ENCODE data around the gene CNN2. TPM values are rescaled to one million over a fixed set of nuclear protein-coding genes. Genes with fewer than 3 reads are reported as not detected.

CNN2 gene
- total RNA-seq, 4 donors from 2014 or later = 71.2 to 86.5 (median 79.7) TPM

DNA sequence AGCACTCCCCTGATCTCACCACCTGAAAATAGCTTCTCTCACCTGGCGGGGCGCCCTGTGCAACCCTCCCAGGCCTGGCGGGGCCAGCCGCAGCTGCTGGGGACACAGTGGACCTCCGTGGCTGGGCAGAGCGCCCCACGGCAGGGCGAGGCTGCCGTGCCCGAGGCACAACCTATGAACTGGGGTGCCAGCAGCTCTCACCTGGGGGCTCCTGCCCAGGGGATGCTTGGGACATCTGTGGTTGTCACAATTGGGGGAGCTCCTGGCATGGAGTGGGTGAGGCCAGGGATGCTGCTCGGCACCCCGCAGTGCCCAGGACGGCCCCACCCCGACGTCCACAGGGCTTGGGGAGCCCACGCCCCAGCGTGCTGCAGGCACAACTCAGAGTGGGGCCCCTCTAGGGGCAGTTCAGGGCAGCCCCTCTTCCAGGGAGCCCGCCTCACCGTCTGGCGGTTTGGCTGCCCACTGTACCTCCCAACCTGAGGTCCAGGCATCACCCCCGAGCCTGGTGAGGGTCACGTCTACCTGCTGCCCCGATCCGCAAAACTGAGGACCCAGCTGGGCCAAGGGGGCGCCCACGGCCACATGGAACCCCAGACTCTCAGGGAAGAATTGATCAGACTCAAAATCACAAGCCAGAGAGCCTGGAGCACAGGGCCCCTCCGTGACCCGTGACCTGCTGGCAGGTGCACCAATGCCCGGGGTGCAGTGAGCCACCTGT lies 11.2 kb upstream of the CNN2 start:
- H3K4me3 ChIP-seq (ENCODE audit: low read depth, poor library complexity, severe bottlenecking) = no peak overlapping the region
- 75 to 84% methylated on average over 10 to 12 of the region's 29 CpGs for WGBS, 2 donors
- intact Hi-C loops (cut with DNase I; ENCODE audit: low total_unique reads) = no loop called here
- no peak for TF ChIP-seq POLR2A (IDR thresholded peaks at IDR 0.05)
- TF ChIP-seq, protein P1, sequence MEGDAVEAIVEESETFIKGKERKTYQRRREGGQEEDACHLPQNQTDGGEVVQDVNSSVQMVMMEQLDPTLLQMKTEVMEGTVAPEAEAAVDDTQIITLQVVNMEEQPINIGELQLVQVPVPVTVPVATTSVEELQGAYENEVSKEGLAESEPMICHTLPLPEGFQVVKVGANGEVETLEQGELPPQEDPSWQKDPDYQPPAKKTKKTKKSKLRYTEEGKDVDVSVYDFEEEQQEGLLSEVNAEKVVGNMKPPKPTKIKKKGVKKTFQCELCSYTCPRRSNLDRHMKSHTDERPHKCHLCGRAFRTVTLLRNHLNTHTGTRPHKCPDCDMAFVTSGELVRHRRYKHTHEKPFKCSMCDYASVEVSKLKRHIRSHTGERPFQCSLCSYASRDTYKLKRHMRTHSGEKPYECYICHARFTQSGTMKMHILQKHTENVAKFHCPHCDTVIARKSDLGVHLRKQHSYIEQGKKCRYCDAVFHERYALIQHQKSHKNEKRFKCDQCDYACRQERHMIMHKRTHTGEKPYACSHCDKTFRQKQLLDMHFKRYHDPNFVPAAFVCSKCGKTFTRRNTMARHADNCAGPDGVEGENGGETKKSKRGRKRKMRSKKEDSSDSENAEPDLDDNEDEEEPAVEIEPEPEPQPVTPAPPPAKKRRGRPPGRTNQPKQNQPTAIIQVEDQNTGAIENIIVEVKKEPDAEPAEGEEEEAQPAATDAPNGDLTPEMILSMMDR (IDR thresholded peaks at IDR 0.05) = no peak
- DNase-seq (ENCODE audit: low spot score in 2 of 2) = no peak

DNA sequence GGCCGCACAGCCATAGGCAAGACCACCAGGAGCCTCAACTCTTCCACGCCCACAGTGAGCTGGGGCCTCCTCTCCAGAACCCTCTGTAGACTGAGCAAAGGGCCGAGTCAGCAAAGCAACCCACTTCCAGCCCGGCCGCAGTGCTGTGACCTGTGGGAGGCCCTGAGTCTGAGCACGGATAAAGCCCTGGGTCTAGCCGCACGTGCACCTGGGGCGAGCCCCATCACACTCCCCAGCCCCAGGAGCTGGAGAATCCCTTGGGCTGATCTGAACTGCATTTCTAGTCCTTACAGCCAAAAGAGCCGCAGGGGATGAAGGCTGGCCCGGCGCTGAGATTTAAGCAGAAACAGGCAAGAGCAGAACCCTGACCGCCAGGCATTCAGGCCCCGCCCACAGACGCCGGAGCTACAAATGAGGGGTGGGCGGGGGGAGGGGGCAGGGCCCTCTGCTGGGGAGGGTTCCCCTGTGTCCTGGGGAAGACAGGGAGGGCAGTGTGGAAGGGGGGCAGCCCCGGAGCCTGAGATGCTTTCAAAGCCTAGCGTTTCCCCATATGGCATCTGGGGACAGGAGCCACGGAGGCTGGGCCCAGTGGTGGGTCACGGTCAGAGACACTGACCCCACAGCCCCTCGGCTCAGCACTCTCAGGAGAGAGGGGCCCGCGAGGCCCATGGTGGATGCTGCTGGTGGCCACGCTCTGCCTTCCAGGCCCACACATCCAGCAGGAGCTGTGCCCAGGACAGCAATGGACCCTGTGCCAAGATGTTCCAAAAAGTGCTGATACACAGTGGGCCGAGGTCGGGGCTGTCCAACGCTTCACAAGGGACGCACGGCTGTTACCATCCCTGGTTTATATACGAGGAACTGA lies 10.4 kb upstream of the CNN2 start:
- no peak for DNase-seq (ENCODE audit: low spot score in 2 of 2)
- 45 to 48% methylated on average over 23 to 31 of the region's 31 CpGs for WGBS, 2 donors
- intact Hi-C loops (cut with DNase I; ENCODE audit: low total_unique reads) = no loop called here
- H3K4me3 ChIP-seq (ENCODE audit: low read depth, poor library complexity, severe bottlenecking) = no peak overlapping the region
- TF ChIP-seq, protein P1 (IDR thresholded peaks at IDR 0.05) = no peak
- no peak for TF ChIP-seq POLR2A (IDR thresholded peaks at IDR 0.05)

DNA sequence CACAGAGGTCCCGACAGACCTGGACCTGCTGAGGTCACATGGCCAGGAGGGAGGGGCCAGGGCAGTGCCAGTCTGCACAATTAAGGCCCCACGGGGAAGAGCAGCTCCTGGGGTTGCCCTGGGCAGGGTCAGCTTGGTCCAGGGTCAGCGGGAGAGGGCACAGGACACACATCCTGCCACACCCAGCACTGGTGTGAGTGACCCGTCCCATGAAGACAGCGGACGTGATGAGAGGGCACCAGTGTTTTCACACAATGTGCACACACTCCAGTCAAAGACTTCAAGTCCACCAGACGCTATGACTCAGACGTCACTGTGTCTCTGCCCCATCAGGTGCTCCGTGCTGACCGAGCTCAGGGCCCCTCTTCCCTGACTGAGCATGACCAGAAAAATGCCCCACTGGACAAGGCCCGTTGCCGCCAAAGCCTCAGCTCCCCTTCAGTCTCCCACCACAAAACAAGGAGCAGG lies 9.7 kb upstream of the CNN2 start:
- TF ChIP-seq POLR2A (IDR thresholded peaks at IDR 0.05) = no peak
- TF ChIP-seq, protein P1 (IDR thresholded peaks at IDR 0.05) = no peak
- DNase-seq (ENCODE audit: low spot score in 2 of 2) = no peak
- H3K4me3 ChIP-seq (ENCODE audit: low read depth, poor library complexity, severe bottlenecking) = no peak overlapping the region
- 35 to 50% methylated on average over 9 to 11 of the region's 12 CpGs for WGBS, 2 donors
- intact Hi-C loops (cut with DNase I; ENCODE audit: low total_unique reads) = no loop called here

DNA sequence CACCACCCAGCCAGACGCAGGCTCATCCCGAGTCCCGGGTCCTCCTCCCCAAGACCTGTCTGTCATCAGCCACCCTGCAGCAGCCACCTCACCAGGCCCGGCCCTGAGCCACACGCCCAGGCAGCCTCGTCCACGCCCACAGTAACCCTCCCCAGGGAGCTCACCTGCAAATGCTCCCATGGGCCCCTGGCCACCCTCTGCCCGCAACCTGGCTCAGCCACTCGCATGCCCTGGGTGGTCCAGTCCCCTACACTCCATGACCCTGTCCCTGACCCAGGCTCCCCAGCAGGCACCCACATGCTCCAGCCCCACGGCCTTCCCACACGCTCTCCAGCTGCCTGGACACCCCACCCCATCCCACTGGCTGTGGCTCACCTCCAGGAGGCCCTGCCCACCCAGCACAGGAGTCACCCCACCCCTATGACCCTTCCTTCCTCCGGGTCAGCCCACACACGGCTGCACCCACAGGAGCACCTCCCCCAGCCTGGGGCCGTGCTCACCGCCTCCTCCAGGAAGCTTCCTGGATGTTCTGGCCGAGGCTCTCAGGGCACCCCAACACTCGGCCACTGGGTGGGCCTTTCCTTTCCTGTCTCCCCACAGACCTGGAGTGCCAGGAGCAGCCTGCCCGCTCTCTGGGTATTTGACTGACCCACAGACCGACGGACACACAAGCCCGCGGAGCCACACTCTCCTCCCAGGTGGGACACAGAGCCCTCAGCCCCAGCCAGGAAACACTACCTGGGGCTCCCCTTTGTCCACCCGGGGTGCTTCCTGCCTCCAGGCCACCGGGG lies 9.1 kb upstream of the CNN2 start:
- WGBS, 2 donors = 53 to 61% methylated on average over 14 to 24 of the region's 24 CpGs
- intact Hi-C loops (cut with DNase I; ENCODE audit: low total_unique reads) = no loop called here
- no peak for DNase-seq (ENCODE audit: low spot score in 2 of 2)
- no peak for TF ChIP-seq POLR2A (IDR thresholded peaks at IDR 0.05)
- TF ChIP-seq, protein P1 (IDR thresholded peaks at IDR 0.05) = no peak
- H3K4me3 ChIP-seq (ENCODE audit: low read depth, poor library complexity, severe bottlenecking) = no peak overlapping the region

DNA sequence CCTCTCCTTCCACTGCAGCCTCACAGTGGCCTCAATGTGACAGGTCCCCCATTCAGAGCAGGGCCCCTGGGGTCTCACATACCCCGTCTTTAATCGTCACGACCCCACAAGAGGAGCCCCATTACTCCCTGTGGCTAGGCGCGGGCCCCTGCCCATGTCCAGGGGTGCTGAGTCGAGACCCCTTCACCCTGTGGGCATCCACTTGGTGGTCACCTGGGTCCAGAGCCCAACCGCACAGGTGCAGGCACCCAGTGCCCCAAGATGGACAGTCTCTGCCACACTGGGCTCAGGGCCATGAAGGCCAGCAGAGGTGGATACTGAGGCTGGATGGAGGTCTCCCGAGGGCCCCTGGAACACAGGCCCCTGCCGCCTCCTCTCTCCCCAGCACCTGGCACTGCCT lies 8.5 kb upstream of the CNN2 start:
- WGBS, 2 donors = 91 to 94% methylated on average over 6 to 8 of the region's 9 CpGs
- no peak for TF ChIP-seq POLR2A (IDR thresholded peaks at IDR 0.05)
- TF ChIP-seq, protein P1 (IDR thresholded peaks at IDR 0.05) = no peak
- no peak overlapping the region for H3K4me3 ChIP-seq (ENCODE audit: low read depth, poor library complexity, severe bottlenecking)
- DNase-seq (ENCODE audit: low spot score in 2 of 2) = no peak
- intact Hi-C loops (cut with DNase I; ENCODE audit: low total_unique reads) = no loop called here

Measured in lower leg skin (tissue), 4 donors.